ENCODE results near the gene KCNIP1.

- TF ChIP-seq CTCF (IDR thresholded peaks at IDR 0.05) (no peak), POLR2A (IDR thresholded peaks at IDR 0.05) (no peak), POLR2AphosphoS5 (IDR thresholded peaks at IDR 0.05) (no peak)
Measured at GRCh38 chr5:170720984-170721383, 217.2 kb downstream of the KCNIP1 start.
